Trophoblast cell (in vitro differentiated cells and primary cell): ENCODE data around the gene MAMSTR. TPM values are rescaled to one million over a fixed set of nuclear protein-coding genes. Genes with fewer than 3 reads are reported as not detected.
A peak's percentile ranks its signal among the peaks of the same experiment; 100 is the strongest.
"Not testable (repeated sequence)": the region's sequence is repeated elsewhere in the genome, so short reads cannot be mapped to it uniquely, and the experiment has no call there.

ENCODE experiments used
- DNase-seq, 2 donors: peaks; one replicate each; pipeline ENCODE4 v3.0.0-alpha.2; 2016
- H2AFZ ChIP-seq: 2 replicates; pipeline ENCODE4 v1.6.1; 2013; ENCODE audit warnings: low read length, moderate library complexity, mild to moderate bottlenecking; ENCODE audit not compliant: insufficient read depth, poor library complexity
- H2AK5ac ChIP-seq: 2 replicates; pipeline ENCODE4 v1.6.1; 2013; ENCODE audit warnings: mild to moderate bottlenecking, low read length
- H2BK120ac ChIP-seq: 2 replicates; pipeline ENCODE4 v1.6.1; 2013; ENCODE audit warnings: low read length, mild to moderate bottlenecking, moderate library complexity; ENCODE audit not compliant: insufficient read depth, poor library complexity
- H2BK12ac ChIP-seq: 2 replicates; pipeline ENCODE4 v1.6.1; 2013; ENCODE audit warnings: mild to moderate bottlenecking, low read length, moderate library complexity
- H2BK5ac ChIP-seq: 2 replicates; pipeline ENCODE4 v1.6.1; 2013; ENCODE audit warnings: low read length, low read depth, moderate library complexity, mild to moderate bottlenecking; ENCODE audit not compliant: poor library complexity
- H3K14ac ChIP-seq: 2 replicates; pipeline ENCODE4 v1.6.1; 2013; ENCODE audit warnings: mild to moderate bottlenecking, low read length
- H3K18ac ChIP-seq: 2 replicates; pipeline ENCODE4 v1.6.1; 2013; ENCODE audit warnings: mild to moderate bottlenecking, low read length
- H3K23ac ChIP-seq: 2 replicates; pipeline ENCODE4 v1.6.1; 2013; ENCODE audit warnings: low read length
- H3K27ac ChIP-seq: 2 replicates; pipeline ENCODE4 v1.5.1; 2013; ENCODE audit warnings: low read depth, mild to moderate bottlenecking, inconsistent platforms, low read length, moderate library complexity
- H3K27me3 ChIP-seq: 2 replicates; pipeline ENCODE4 v1.6.1; 2013; ENCODE audit warnings: inconsistent platforms, mild to moderate bottlenecking, low read length, moderate library complexity; ENCODE audit not compliant: insufficient read depth
- H3K36me3 ChIP-seq, 2 experiments: 1 replicate in 1 of 2; 2 replicates in 1 of 2; pipeline ENCODE4 v1.6.1; 2013; ENCODE audit warnings: low read length in 2 of 2, mild to moderate bottlenecking in 2 of 2, moderate library complexity in 1 of 2; ENCODE audit not compliant: insufficient read depth in 2 of 2, control insufficient read depth in 1 of 2
- H3K4ac ChIP-seq: 2 replicates; pipeline ENCODE4 v1.6.1; 2013; ENCODE audit warnings: low read depth, mild to moderate bottlenecking, low read length, moderate library complexity
- H3K4me1 ChIP-seq, 2 experiments: 1 replicate in 1 of 2; 2 replicates in 1 of 2; pipeline ENCODE4 v1.6.1; 2013; ENCODE audit warnings: low read length in 2 of 2, mild to moderate bottlenecking in 2 of 2, moderate library complexity in 1 of 2; ENCODE audit not compliant: insufficient read depth in 2 of 2, control insufficient read depth in 1 of 2
- H3K4me2 ChIP-seq: 2 replicates; pipeline ENCODE4 v1.6.1; 2013; ENCODE audit warnings: inconsistent platforms, mild to moderate bottlenecking, low read length, moderate library complexity
- H3K4me3 ChIP-seq: 2 replicates; pipeline ENCODE4 v1.5.1; 2013; ENCODE audit warnings: mild to moderate bottlenecking, low read depth, low read length, inconsistent platforms
- H3K79me1 ChIP-seq: one replicate; pipeline ENCODE4 v1.6.1; 2013; ENCODE audit warnings: low read length
- H3K79me2 ChIP-seq: 2 replicates; pipeline ENCODE4 v1.6.1; 2013; ENCODE audit warnings: low read length, mild to moderate bottlenecking; ENCODE audit not compliant: control insufficient read depth, insufficient read depth, poor library complexity
- H3K9ac ChIP-seq: 2 replicates; pipeline ENCODE4 v1.6.1; 2013; ENCODE audit warnings: mild to moderate bottlenecking, low read length
- H3K9me3 ChIP-seq: 2 replicates; pipeline ENCODE4 v1.6.1; 2013; ENCODE audit warnings: low read depth, mild to moderate bottlenecking, control low read depth, inconsistent platforms, low read length; ENCODE audit not compliant: insufficient read depth
- H4K12ac ChIP-seq: 2 replicates; pipeline ENCODE4 v1.6.1; 2013; ENCODE audit warnings: low read depth, mild to moderate bottlenecking, low read length, moderate library complexity
- H4K8ac ChIP-seq: 2 replicates; pipeline ENCODE4 v1.6.1; 2013; ENCODE audit warnings: low read depth, mild to moderate bottlenecking, low read length, moderate library complexity
- H4K91ac ChIP-seq: one replicate; pipeline ENCODE4 v1.6.1; 2013; ENCODE audit warnings: low read depth, mild to moderate bottlenecking, low read length, moderate library complexity
- WGBS: extraction: QIAGEN DNeasy Blood & Tissue Kit; methylation state at CpG from one replicate; pipeline ENCODE4 v1.1.7; 2013; ENCODE audit warnings: missing lambda C conversion rate; ENCODE audit not compliant: insufficient read length, insufficient coverage; ENCODE audit errors: extremely low coverage; 5-methylcytosine and 5-hydroxymethylcytosine counted together
- polyA plus RNA-seq: library from polyadenylated mRNA; stranded (reverse); fragments of 200-250 nt; gene quantifications from 2 replicates; pipeline ENCODE4 v1.2.3, GENCODE V29; 2013

MAMSTR gene
- polyA plus RNA-seq: 0.82 and 0.86 TPM in 2 replicates

- Histone ChIP-seq H3K4me1 (peaks cover 8 to 14% of the 10 kb centered on the region in 2 experiments), H2AK5ac (no peak within 1 kb of the TSS), H3K36me3 (no peaks in the 10 kb centered on the region), H2BK120ac (no peak within 1 kb of the TSS), H2AFZ (peak within 1 kb of the TSS; percentile 30), H3K18ac (no peak within 1 kb of the TSS), H3K79me1 (peaks cover 6% of the 10 kb centered on the region), H3K27ac (no peak within 1 kb of the TSS), H3K23ac (no peak within 1 kb of the TSS), H3K4ac (no peak within 1 kb of the TSS), H3K14ac (no peak within 1 kb of the TSS), H3K4me3 (no peak within 1 kb of the TSS), H3K79me2 (peaks cover 3% of the 10 kb centered on the region), H4K8ac (peak within 1 kb of the TSS; percentile 73), H2BK5ac (no peak within 1 kb of the TSS), H3K4me2 (peak within 1 kb of the TSS; percentile 34), H4K91ac (no peak within 1 kb of the TSS), H2BK12ac (no peak within 1 kb of the TSS), H4K12ac (peak within 1 kb of the TSS; percentile 59), H3K27me3 (no peaks in the 10 kb centered on the region), H3K9me3 (no peaks in the 10 kb centered on the region), H3K9ac (no peak within 1 kb of the TSS)
- DNase-seq: no peak
- no CpG with 5 or more reads among the region's 33 CpGs for WGBS
These were observed at the start of gene MAMSTR for GRCh38 chr19:48719263-48720171. MAMSTR (minus strand) TSS chr19:48719725; CDS start chr19:48719031, 694 bp downstream.

- 100% methylated on average over 1 of the region's 11 CpGs for WGBS
- Histone ChIP-seq H2BK5ac (no peak overlapping the region), H3K9ac (no peak overlapping the region), H4K12ac (no peak overlapping the region), H4K8ac (no peak overlapping the region), H2AFZ (no peak overlapping the region), H3K23ac (no peak overlapping the region), H3K4ac (no peak overlapping the region), H3K27me3 (no peaks in the 10 kb centered on the region), H3K18ac (no peak overlapping the region), H3K79me1 (no peaks in the 10 kb centered on the region), H3K79me2 (no peaks in the 10 kb centered on the region), H4K91ac (no peak overlapping the region), H3K14ac (no peak overlapping the region), H2BK12ac (no peak overlapping the region), H3K4me3 (no peak overlapping the region), H2AK5ac (no peak overlapping the region), H3K36me3 (no peaks in the 10 kb centered on the region), H2BK120ac (no peak overlapping the region), H3K27ac (no peak overlapping the region), H3K9me3 (no peaks in the 10 kb centered on the region), H3K4me2 (no peak overlapping the region), H3K4me1 (no peaks in the 10 kb centered on the region)
- DNase-seq: peak; percentile 49 to 78
These were observed 49.6 kb upstream of the MAMSTR start for GRCh38 chr19:48768994-48769713.

GRCh38 chr19:48768171-48768753 lies 48.7 kb upstream of the MAMSTR start:
- H3K4me2 ChIP-seq, H3K4me3 ChIP-seq, H3K4ac ChIP-seq, H2BK5ac ChIP-seq, H3K9me3 ChIP-seq, H3K4me1 ChIP-seq, H3K9ac ChIP-seq, H3K23ac ChIP-seq, DNase-seq, H4K91ac ChIP-seq, H2AFZ ChIP-seq, H3K36me3 ChIP-seq, H3K14ac ChIP-seq, H3K27me3 ChIP-seq, H2AK5ac ChIP-seq, H3K79me2 ChIP-seq, H3K27ac ChIP-seq, H2BK12ac ChIP-seq, H3K18ac ChIP-seq, H4K12ac ChIP-seq, H4K8ac ChIP-seq, H3K79me1 ChIP-seq, H2BK120ac ChIP-seq: not testable (repeated sequence)
- WGBS: no CpG with 5 or more reads among the region's 6 CpGs

GRCh38 chr19:48765816-48766215 lies 46.3 kb upstream of the MAMSTR start:
- not testable (repeated sequence) for H3K4me1 ChIP-seq, H3K79me2 ChIP-seq, H2BK5ac ChIP-seq, DNase-seq, H3K4me3 ChIP-seq, H2BK120ac ChIP-seq, H3K9me3 ChIP-seq, H2AFZ ChIP-seq, H4K91ac ChIP-seq, H3K23ac ChIP-seq, H4K12ac ChIP-seq, H3K4me2 ChIP-seq, H3K18ac ChIP-seq, H4K8ac ChIP-seq, H3K79me1 ChIP-seq, H3K27ac ChIP-seq, H3K9ac ChIP-seq, H2BK12ac ChIP-seq, H3K4ac ChIP-seq, H2AK5ac ChIP-seq, H3K14ac ChIP-seq, H3K27me3 ChIP-seq, H3K36me3 ChIP-seq
- WGBS: no CpG with 5 or more reads among the region's 5 CpGs
